Activated CD4-positive, alpha-beta T cell treated with anti-CD3 and anti-CD28 coated beads, Interleukin-2, amount 50 U/mL, for 48 hours (primary cell): ENCODE measurements around the gene CYP11A1.
A peak's percentile ranks its signal among the peaks of the same experiment; 100 is the strongest.
"Not testable (repeated sequence)": the region's sequence is repeated elsewhere in the genome, so short reads cannot be mapped to it uniquely, and the experiment has no call there.

Experiments used
- DNase-seq, 2 experiments: peaks; one replicate each; pipeline ENCODE4 v3.0.0-alpha.2; 2020

CYP11A1 gene

GRCh38 chr15:74400313-74400860, 32.9 kb upstream of the CYP11A1 start:
- peak; percentile 42 to 60 for DNase-seq

- DNase-seq: peak; percentile 62 to 69
Measured at GRCh38 chr15:74399511-74400312, 32.3 kb upstream of the CYP11A1 start.

- DNase-seq: no peak
Measured at GRCh38 chr15:74399100-74399499, 31.7 kb upstream of the CYP11A1 start.

DNA sequence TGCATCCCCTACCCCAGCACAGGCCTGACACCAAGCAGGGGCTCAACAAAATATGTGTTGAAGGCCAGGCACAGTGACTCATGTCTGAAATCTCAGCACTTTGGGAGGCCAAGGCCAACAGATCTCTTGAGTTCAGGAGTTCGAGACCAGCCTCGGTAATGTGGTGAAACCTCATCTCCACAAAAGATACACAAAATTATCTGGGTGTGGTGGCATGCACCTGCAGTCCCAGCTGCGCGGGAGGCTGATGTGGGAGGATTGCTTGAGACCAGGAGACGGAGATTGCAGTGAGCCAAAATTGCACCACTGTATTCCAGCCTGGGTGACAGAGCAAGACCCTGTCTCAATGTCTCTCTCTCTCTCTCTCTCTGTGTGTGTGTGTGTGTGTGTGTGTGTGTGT, 30.7 kb upstream of the CYP11A1 start:
- no peak for DNase-seq

- DNase-seq: no peak
Measured at GRCh38 chr15:74397239-74398068, 30.0 kb upstream of the CYP11A1 start.

GRCh38 chr15:74396445-74397238, 29.2 kb upstream of the CYP11A1 start:
- peak; percentile 64 to 73 for DNase-seq

- DNase-seq: no peak
Measured at GRCh38 chr15:74396146-74396438, 28.6 kb upstream of the CYP11A1 start.

- DNase-seq: no peak
Measured at GRCh38 chr15:74395319-74396145, 28.1 kb upstream of the CYP11A1 start.

DNA sequence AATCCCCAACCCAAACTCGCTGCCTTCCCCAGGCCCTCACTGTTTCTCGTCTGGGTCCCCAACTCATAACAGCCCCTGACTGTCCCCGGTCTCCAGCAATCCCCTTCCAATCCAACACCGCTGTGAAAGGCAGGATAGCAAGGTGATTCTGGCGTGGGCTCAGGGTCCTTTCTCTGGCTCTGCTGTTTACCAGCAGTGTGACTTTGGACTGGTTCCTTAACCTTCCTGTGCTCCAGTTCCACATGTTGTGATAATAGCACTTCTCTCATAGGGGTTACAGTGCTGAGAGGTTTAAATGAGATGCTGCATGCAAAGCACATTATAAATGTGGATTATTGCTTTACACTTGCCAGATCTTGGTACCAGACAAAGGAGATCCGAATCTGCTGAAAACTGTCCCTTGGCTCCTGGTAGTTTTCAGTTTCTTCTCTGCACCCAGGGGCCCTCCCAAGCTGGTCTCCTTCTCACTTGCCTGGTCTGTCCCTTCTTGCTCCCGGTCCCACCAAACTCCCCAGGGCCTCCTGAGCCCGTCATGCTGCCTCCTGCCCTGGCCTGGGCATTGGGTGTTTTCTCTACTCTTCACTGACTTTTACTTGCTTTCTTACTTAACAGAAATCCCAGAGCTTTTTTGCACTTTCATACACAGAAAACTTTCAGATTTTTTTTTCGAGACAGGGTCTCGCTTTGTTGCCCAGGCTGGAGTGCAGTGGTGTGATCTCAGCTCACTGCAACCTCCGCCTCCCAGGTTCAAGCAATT, 26.8 kb upstream of the CYP11A1 start:
- no peak for DNase-seq

DNA sequence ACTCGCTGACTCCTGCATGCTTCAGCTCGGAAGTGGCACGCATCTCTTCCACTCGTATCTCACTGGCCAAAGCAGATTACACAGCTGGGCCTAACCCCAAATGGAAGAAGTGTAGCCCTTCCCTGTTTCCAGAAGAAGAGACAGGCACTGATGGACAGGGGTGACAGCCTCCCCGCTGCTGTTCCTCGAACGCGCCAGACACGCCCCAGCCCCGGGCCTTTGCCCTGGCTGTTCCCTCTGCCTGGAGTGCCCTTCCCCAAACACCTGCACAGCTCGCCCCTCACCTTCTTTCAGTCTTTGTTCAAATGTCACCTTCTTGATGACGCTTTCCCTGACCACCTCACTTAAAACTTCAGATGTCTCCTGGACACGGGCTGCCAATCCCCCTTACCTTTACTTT, 26.0 kb upstream of the CYP11A1 start:
- DNase-seq: no peak

DNA sequence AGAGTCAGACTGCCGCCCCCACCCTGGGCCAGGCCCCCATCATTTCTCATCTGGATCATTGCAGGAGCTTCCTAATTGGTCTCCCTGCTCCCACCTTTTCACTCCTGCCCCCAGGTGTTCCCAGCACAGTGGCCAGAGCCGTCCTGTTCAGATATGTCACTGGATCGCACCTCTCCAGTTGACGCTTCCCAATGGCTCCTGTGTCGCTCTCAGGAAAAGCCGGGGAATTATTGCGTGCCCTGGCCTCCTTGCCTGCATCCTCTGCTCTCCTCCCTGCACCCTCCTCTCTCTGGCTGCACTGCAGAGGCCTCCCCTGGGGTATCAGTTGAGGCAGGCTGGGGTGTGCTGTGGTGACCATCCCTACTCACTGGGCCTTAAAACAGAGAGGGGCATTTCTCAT, 25.5 kb upstream of the CYP11A1 start:
- DNase-seq: no peak

- DNase-seq: no peak
Measured at GRCh38 chr15:74392451-74392830, 25.0 kb upstream of the CYP11A1 start.

DNA sequence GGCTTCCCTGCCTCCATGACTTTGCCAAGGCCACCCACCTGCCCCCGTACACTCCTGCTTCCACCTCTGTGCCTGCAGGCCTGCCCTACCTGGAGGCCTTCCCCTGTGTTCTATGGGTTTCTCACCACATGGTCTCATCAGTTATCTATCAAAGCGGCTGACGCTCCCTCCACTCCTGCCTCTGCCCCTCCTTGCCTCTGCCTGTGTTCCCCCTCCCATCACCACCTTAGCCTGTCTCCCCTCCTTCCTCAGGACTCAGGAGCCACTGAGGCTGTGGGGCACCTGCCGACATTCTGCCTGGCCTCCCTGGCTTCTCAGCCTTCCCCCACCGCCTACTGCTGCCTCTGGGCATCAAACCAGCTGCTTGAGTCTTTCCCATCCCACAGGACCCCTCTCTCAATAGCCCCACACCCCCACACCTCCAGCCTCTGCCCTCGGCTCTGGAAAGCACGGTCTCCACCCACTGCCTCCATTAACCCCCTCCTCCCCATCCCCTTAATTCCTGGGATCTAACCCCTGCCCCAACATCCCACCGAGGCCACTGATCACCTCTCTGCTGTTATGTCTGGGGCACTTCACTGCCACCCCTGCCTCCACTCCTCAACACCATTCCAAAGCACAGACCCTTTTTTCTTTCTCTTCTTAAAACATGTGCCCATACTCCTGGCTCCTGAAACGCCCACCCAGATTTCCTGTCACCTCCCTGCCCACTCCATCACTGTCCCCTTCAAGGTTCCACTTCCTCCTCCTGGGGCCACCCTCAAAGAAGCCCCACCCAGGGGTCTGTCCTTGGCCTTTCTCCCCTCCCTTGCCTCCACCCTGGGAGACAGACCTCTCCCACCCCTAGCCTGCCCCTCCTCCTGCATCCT, 24.4 kb upstream of the CYP11A1 start:
- DNase-seq: no peak

DNA sequence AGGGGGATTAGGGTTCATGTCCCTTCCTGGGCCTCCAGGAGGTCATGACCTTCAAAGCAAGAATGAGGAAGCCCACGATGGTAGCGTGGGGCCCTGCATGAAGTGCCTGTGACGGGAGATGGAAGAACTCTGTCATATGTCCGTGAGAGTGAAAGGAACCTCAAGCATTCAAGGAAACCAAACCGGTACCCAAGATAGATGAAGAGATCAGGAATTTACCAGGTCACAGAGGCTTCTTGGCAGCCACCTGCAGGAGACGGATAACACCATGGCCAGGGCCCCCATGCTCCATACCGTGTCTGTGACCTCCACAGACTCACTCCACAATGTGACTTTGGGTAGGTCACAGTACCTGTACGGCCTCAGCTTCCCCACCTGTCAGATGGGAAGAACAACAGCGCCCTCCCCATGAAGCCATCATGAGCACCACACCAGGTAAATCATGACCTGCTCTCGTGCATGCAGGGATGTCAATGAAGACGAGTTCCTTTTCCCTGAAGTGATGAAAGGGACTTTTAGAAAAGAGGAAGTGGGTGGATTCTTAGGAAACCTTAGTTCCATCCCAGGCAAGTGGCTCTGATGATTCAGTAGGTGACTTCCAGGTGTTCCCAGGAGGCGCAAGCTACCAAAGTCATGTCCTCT, 23.3 kb upstream of the CYP11A1 start:
- no peak for DNase-seq

GRCh38 chr15:74390049-74390646, 22.7 kb upstream of the CYP11A1 start:
- not testable (repeated sequence) for DNase-seq

- DNase-seq: no peak
Measured at GRCh38 chr15:74389241-74390048, 22.0 kb upstream of the CYP11A1 start.

- DNase-seq: no peak
Measured at GRCh38 chr15:74388363-74388951, 21.0 kb upstream of the CYP11A1 start.
